Gastroesophageal sphincter (tissue), 4 donors: ENCODE data around the gene HLA-DOB. TPM values are rescaled to one million over a fixed set of nuclear protein-coding genes. Genes with fewer than 3 reads are reported as not detected.
A peak's percentile ranks its signal among the peaks of the same experiment; 100 is the strongest.

Experiments used
- ATAC-seq: fragments of 150-250 bp; one replicate; pipeline ENCODE4 v1.9.1; 2016; ENCODE audit warnings: mild to moderate bottlenecking, moderate library complexity
- H3K27ac ChIP-seq, 4 donors: fragments of 200-600 bp; sonication (generic) in 3 of 4; 1 replicate in 3 of 4; 2 replicates in 1 of 4; pipeline ENCODE4 v1.5.1; 2016 to 2019
- H3K27me3 ChIP-seq: fragments of 200-600 bp; sonication (generic); one replicate; pipeline ENCODE4 v1.5.1; 2019
- H3K36me3 ChIP-seq, 2 donors: fragments of 200-600 bp; sonication (generic); one replicate each; pipeline ENCODE4 v1.5.1; 2019; ENCODE audit warnings: control low read depth in 1 of 2
- H3K4me1 ChIP-seq, 3 donors: fragments of 200-600 bp; sonication (generic); 1 replicate in 2 of 3; 2 replicates in 1 of 3; pipeline ENCODE4 v1.5.1; 2016 to 2019; ENCODE audit warnings: control low read depth in 2 of 3
- H3K4me3 ChIP-seq, 2 donors: fragments of 200-600 bp; sonication (generic); one replicate each; pipeline ENCODE4 v1.5.1; 2019; ENCODE audit warnings: mild to moderate bottlenecking in 1 of 2, moderate library complexity in 1 of 2
- H3K9me3 ChIP-seq, 3 donors: fragments of 200-600 bp; sonication (generic); one replicate each; pipeline ENCODE4 v1.5.1; 2017 to 2019; ENCODE audit warnings: control low read depth in 2 of 3
- EP300 ChIP-seq: sonication (generic); formaldehyde crosslinking; IDR thresholded peaks from one replicate; pipeline ENCODE4 v1.6.1; 2017; ENCODE audit warnings: antibody characterized with exemption, mild to moderate bottlenecking
- POLR2A ChIP-seq, 2 donors: fragments of 450-650 bp; IDR thresholded peaks; one replicate each; pipeline ENCODE4 v1.6.1; 2017; ENCODE audit warnings: antibody characterized with exemption in 2 of 2, mild to moderate bottlenecking in 2 of 2, moderate library complexity in 1 of 2
- POLR2AphosphoS5 ChIP-seq: sonication (generic); formaldehyde crosslinking; IDR thresholded peaks from one replicate; pipeline ENCODE4 v1.6.1; 2017; ENCODE audit warnings: antibody characterized with exemption
- WGBS, 2 donors: methylation state at CpG; one replicate each; pipeline ENCODE4 v1.1.5; 2018; ENCODE audit warnings: low coverage in 1 of 2; 5-methylcytosine and 5-hydroxymethylcytosine counted together
- total RNA-seq, 4 donors: library from RNA; depleted of rRNA; stranded (reverse); fragments of >200 nt; gene quantifications; one replicate each; pipeline ENCODE4 v1.1.0, GENCODE V29; 2016
- TF ChIP-seq, protein P1 (sequence below), 4 experiments: fragments of 200-600 bp in 2 of 4; fragments of 450-650 bp in 2 of 4; sonication (generic) in 1 of 4; IDR thresholded peaks; one replicate each; pipeline ENCODE4 v1.5.1; 2017 to 2019; ENCODE audit warnings: antibody characterized with exemption in 4 of 4, mild to moderate bottlenecking in 2 of 4, moderate library complexity in 2 of 4

The HLA-DOB gene
- total RNA-seq, 4 donors from 2014 or later = 0.37 to 0.40 TPM; not detected in 2

- TF ChIP-seq, protein P1, sequence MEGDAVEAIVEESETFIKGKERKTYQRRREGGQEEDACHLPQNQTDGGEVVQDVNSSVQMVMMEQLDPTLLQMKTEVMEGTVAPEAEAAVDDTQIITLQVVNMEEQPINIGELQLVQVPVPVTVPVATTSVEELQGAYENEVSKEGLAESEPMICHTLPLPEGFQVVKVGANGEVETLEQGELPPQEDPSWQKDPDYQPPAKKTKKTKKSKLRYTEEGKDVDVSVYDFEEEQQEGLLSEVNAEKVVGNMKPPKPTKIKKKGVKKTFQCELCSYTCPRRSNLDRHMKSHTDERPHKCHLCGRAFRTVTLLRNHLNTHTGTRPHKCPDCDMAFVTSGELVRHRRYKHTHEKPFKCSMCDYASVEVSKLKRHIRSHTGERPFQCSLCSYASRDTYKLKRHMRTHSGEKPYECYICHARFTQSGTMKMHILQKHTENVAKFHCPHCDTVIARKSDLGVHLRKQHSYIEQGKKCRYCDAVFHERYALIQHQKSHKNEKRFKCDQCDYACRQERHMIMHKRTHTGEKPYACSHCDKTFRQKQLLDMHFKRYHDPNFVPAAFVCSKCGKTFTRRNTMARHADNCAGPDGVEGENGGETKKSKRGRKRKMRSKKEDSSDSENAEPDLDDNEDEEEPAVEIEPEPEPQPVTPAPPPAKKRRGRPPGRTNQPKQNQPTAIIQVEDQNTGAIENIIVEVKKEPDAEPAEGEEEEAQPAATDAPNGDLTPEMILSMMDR (IDR thresholded peaks at IDR 0.05) = no peak
- TF ChIP-seq POLR2AphosphoS5 = no peak
- TF ChIP-seq POLR2A (IDR thresholded peaks at IDR 0.05) = no peak
- TF ChIP-seq EP300 = no peak
- no peak overlapping the region for H3K27ac ChIP-seq
- H3K9me3 ChIP-seq = peaks cover 0 to 6% (median 0%) of the 10 kb centered on the region in 3 donors
- H3K4me3 ChIP-seq = no peak overlapping the region
- WGBS, 2 donors = 43 to 63% methylated on average over 2 of the region's 2 CpGs
- no peaks in the 10 kb centered on the region for H3K4me1 ChIP-seq
- peaks cover 53% of the 10 kb centered on the region for H3K27me3 ChIP-seq
- H3K36me3 ChIP-seq = no peaks in the 10 kb centered on the region
- no peak for ATAC-seq
These were observed 13.4 kb downstream of the HLA-DOB start for GRCh38 chr6:32803416-32803815.

- no peak overlapping the region for H3K27ac ChIP-seq
- TF ChIP-seq POLR2AphosphoS5 (no peak), POLR2A (IDR thresholded peaks at IDR 0.05) (no peak), EP300 (no peak)
- TF ChIP-seq, protein P1 (IDR thresholded peaks at IDR 0.05) = no peak
- H3K4me3 ChIP-seq = no peak overlapping the region
- peaks cover 57% of the 10 kb centered on the region for H3K27me3 ChIP-seq
- H3K36me3 ChIP-seq = no peaks in the 10 kb centered on the region
- ATAC-seq = no peak
- H3K9me3 ChIP-seq = peaks cover 0 to 6% (median 0%) of the 10 kb centered on the region in 3 donors
- 73 to 82% methylated on average over 3 of the region's 3 CpGs for WGBS, 2 donors
- H3K4me1 ChIP-seq = peaks cover 0 to 10% (median 2%) of the 10 kb centered on the region in 3 donors
These were observed 17.1 kb downstream of the HLA-DOB start for GRCh38 chr6:32799740-32800139.

- no peaks in the 10 kb centered on the region for H3K36me3 ChIP-seq
- H3K27me3 ChIP-seq = peaks cover 62% of the 10 kb centered on the region
- peaks cover 0 to 6% (median 0%) of the 10 kb centered on the region in 3 donors for H3K9me3 ChIP-seq
- no peak for TF ChIP-seq POLR2A (IDR thresholded peaks at IDR 0.05)
- no peak for TF ChIP-seq EP300
- no peak for TF ChIP-seq POLR2AphosphoS5
- TF ChIP-seq, protein P1 (IDR thresholded peaks at IDR 0.05) = no peak
- no peak overlapping the region for H3K4me3 ChIP-seq
- H3K4me1 ChIP-seq = peaks cover 0 to 10% (median 2%) of the 10 kb centered on the region in 3 donors
- no peak for ATAC-seq
- 96% methylated on average over 3 of the region's 3 CpGs; no CpG with 5 or more reads in 1 of the 2 donors for WGBS, 2 donors
- no peak overlapping the region for H3K27ac ChIP-seq
These were observed 17.6 kb downstream of the HLA-DOB start for GRCh38 chr6:32799168-32799567.

DNA sequence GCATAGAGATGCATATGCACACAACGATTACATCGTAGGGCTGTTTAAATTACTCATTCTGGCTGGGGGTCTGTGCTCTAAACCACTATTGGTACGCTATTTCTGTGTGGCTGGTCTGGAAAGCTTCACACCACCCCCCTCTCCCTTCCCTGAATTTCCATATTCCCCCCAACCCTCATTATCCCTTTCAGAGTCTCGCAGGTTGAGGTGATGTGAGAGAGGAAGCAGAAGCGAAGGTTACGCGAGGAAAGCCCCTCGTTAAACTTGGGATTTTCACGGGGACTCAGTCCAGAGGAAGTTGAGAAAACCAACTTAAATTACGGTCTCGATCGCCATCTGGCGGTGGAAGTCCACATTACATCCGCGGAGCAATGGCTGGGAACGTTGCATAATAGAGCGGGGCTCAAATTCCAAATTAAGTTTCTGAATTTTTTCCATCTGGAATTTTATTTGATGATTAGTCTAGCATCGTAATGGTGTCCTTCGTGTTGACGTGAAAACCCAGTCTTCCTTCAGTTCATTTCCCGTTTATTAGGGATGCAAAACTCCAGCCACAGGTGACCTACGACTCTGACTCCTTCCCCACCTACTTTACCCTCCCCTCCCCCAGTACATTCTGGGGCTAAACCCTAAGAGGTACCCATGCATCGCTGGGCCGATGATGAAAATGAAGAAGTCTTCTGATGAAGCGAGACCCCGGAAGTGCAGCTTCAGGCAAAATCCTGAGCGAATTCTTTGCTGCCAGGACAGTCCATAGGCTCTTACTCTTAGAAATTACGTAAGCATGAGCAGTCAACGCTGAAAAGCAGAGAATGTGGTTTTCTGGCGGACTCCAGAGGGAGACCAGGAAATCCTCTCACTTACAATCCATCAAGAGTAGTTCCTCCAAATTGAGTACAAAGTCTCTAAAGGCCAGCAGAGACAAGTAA is 19.7 kb downstream of the HLA-DOB start:
- WGBS, 2 donors = 8 to 10% methylated on average over 24 to 29 of the region's 30 CpGs
- TF ChIP-seq POLR2AphosphoS5 = no peak
- TF ChIP-seq, protein P1 (IDR thresholded peaks at IDR 0.05) = peak; percentile 83 to 93 (median 86)
- Histone ChIP-seq H3K4me1 (peaks cover 0 to 10% (median 2%) of the 10 kb centered on the region in 3 donors), H3K27me3 (peaks cover 76% of the 10 kb centered on the region), H3K9me3 (peaks cover 0 to 6% (median 0%) of the 10 kb centered on the region in 3 donors), H3K36me3 (no peaks in the 10 kb centered on the region), H3K4me3 (peak overlapping the region in 1 of 2 donors; percentile 16), H3K27ac (no peak overlapping the region)
- ATAC-seq = peak; percentile 64
